ENCODE results near the gene PTPRT. TPM values are rescaled to one million over a fixed set of nuclear protein-coding genes. Genes with fewer than 3 reads are reported as not detected.

Gene PTPRT
- total RNA-seq, 4 donors from 2014 or later: 0.04 TPM; not detected in 3

DNA sequence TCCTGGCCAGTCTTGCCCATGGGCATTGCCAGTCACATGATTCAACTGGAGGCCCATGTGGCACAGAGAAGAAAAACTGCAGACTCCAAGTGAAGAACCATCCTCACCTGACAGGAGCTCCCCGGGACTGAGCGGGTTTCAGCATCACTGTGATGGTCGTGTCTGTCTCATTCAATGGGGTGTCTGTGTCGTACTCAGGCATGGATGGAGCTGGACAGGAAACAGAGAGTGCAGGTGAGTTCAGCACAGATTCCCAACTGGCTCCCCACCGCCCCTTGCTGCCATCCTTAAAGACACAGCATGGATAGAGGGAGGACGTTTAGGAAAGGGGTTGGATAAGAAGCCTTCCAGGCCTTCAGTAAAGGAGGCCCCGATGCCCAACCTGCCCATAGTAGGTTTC, 839.2 kb downstream of the PTPRT start:
- Histone ChIP-seq H3K9me3 (no peaks in the 10 kb centered on the region), H3K36me3 (no peaks in the 10 kb centered on the region), H3K4me1 (no peaks in the 10 kb centered on the region), H3K27me3 (no peaks in the 10 kb centered on the region), H3K27ac (no peak overlapping the region), H3K4me3 (no peak overlapping the region)
- TF ChIP-seq, protein P1, sequence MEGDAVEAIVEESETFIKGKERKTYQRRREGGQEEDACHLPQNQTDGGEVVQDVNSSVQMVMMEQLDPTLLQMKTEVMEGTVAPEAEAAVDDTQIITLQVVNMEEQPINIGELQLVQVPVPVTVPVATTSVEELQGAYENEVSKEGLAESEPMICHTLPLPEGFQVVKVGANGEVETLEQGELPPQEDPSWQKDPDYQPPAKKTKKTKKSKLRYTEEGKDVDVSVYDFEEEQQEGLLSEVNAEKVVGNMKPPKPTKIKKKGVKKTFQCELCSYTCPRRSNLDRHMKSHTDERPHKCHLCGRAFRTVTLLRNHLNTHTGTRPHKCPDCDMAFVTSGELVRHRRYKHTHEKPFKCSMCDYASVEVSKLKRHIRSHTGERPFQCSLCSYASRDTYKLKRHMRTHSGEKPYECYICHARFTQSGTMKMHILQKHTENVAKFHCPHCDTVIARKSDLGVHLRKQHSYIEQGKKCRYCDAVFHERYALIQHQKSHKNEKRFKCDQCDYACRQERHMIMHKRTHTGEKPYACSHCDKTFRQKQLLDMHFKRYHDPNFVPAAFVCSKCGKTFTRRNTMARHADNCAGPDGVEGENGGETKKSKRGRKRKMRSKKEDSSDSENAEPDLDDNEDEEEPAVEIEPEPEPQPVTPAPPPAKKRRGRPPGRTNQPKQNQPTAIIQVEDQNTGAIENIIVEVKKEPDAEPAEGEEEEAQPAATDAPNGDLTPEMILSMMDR (IDR thresholded peaks at IDR 0.05): no peak
- TF ChIP-seq POLR2AphosphoS5 (IDR thresholded peaks at IDR 0.05) (no peak), POLR2A (IDR thresholded peaks at IDR 0.05) (no peak), EP300 (IDR thresholded peaks at IDR 0.05) (no peak)
- 40% methylated on average over 2 of the region's 7 CpGs; no CpG with 5 or more reads in 1 of the 2 donors for WGBS, 2 donors (ENCODE audit: low coverage in 1 of 2)
- no peak for ATAC-seq

DNA sequence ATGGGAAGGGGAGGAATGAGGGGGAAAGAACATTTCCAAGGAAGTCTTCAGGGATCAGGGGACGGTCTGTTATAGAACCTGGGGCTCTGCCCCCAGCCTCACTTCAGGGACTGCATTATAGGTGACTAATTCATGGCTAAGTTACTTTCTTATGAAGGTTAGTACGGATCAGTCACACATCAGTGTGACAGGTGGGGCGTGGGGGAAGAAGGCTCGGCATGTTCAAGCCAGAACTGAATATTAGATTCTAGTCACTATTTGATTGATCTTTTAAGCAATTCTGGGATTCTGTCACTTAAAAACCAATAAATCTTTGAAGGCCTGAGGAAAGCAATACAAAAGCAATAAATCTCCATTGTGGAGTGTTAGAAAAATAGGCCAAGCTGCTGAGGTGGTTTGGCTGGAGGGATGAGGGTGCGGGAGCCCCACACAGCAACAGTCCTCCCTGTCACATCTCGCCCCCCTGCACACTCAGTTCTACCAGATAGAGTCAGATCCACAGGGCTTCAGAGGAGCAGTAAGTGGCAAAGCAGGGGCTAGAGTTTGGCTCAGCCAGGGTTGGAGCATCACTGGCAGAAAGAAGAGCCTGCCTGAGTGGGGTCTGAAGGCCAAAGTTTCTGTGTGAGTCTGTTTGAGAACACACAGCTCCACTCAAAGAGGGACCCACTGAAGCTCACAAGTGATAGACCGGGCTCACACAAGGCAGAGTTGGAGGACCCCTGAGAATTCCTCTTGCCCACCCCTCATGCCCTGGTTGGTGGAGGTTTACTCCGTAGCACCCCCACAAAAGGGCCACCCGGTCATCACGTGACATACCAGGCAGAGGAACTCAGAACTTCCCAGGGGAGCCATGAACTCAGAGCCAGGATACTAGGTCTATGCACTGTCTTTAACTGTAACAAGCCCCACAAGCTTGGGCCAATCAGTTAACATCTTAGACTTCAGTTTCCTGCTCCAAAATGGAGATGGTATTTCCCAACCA, 843.2 kb downstream of the PTPRT start:
- H3K36me3 ChIP-seq: no peaks in the 10 kb centered on the region
- no peak overlapping the region for H3K27ac ChIP-seq
- H3K4me3 ChIP-seq: no peak overlapping the region
- no peaks in the 10 kb centered on the region for H3K4me1 ChIP-seq
- no peak for ATAC-seq
- H3K9me3 ChIP-seq: no peaks in the 10 kb centered on the region
- H3K27me3 ChIP-seq: no peaks in the 10 kb centered on the region
- 45 to 76% methylated on average over 4 to 6 of the region's 10 CpGs for WGBS, 2 donors (ENCODE audit: low coverage in 1 of 2)
- no peak for TF ChIP-seq POLR2A (IDR thresholded peaks at IDR 0.05)
- TF ChIP-seq, protein P1 (IDR thresholded peaks at IDR 0.05): no peak
- no peak for TF ChIP-seq POLR2AphosphoS5 (IDR thresholded peaks at IDR 0.05)
- TF ChIP-seq EP300 (IDR thresholded peaks at IDR 0.05): no peak

- Histone ChIP-seq H3K36me3 (no peaks in the 10 kb centered on the region), H3K4me3 (no peak overlapping the region), H3K27me3 (no peaks in the 10 kb centered on the region), H3K27ac (no peak overlapping the region), H3K4me1 (no peaks in the 10 kb centered on the region), H3K9me3 (no peaks in the 10 kb centered on the region)
- no peak for ATAC-seq
- WGBS, 2 donors (ENCODE audit: low coverage in 1 of 2): 80 to 85% methylated on average over 1 to 2 of the region's 2 CpGs
- TF ChIP-seq POLR2A (IDR thresholded peaks at IDR 0.05): no peak
- TF ChIP-seq, protein P1 (IDR thresholded peaks at IDR 0.05): no peak
- TF ChIP-seq POLR2AphosphoS5 (IDR thresholded peaks at IDR 0.05): no peak
- TF ChIP-seq EP300 (IDR thresholded peaks at IDR 0.05): no peak
These were observed 848.1 kb downstream of the PTPRT start for GRCh38 chr20:42341654-42342053.

DNA sequence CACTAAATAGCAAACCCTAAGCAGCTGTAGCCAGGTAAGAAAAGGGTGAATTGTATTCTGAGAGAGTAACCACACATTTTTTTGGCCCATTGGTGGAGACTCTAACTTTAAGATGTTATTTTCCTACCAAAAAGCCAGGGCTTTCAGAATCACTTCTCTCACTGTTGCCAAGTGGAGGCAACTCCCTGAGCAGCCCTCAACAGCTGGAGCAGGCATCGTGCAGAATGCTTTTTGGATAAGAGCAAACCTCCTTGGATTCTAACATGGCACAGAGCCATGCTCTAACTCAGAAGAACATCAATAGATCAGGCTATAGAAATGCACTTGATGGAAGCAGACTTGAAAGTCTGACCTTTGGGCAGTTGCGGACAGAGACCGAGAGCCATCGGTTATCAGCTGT, 849.3 kb downstream of the PTPRT start:
- H3K27ac ChIP-seq: no peak overlapping the region
- H3K27me3 ChIP-seq: no peaks in the 10 kb centered on the region
- no peaks in the 10 kb centered on the region for H3K9me3 ChIP-seq
- TF ChIP-seq POLR2AphosphoS5 (IDR thresholded peaks at IDR 0.05) (no peak), EP300 (IDR thresholded peaks at IDR 0.05) (no peak), POLR2A (IDR thresholded peaks at IDR 0.05) (no peak)
- TF ChIP-seq, protein P1 (IDR thresholded peaks at IDR 0.05): no peak
- no peaks in the 10 kb centered on the region for H3K36me3 ChIP-seq
- H3K4me1 ChIP-seq: no peaks in the 10 kb centered on the region
- WGBS, 2 donors (ENCODE audit: low coverage in 1 of 2): 73 to 75% methylated on average over 3 to 4 of the region's 4 CpGs
- H3K4me3 ChIP-seq: no peak overlapping the region
- ATAC-seq: no peak

Measured in gastroesophageal sphincter (tissue), 4 donors.